GM12878 (cell line): ENCODE results near the gene SYK.

Source experiments
- ATF3 ChIP-seq: IDR thresholded peaks from 2 replicates; pipeline ENCODE4 v1.6.1; 2011; ENCODE audit warnings: low read depth, mild to moderate bottlenecking, low read length, moderate library complexity, borderline replicate concordance; ENCODE audit errors: extremely low read depth
- CHD1 ChIP-seq: IDR thresholded peaks from 2 replicates; pipeline ENCODE4 v1.6.1; 2012; ENCODE audit warnings: low read depth, low read length, improper control_type of control experiment
- CHD2 ChIP-seq: IDR thresholded peaks from 2 replicates; pipeline ENCODE4 v1.6.1; 2011; ENCODE audit warnings: low read depth, low read length, improper control_type of control experiment, borderline replicate concordance
- CTCF ChIP-seq, 3 experiments: IDR thresholded peaks in 2 of 3; conservative IDR thresholded peaks in 1 of 3; 2 replicates each; pipeline ENCODE4 v1.5.1; 2011; ENCODE audit warnings: low read depth in 3 of 3, low read length in 3 of 3, mild to moderate bottlenecking in 3 of 3, control low read depth in 2 of 3, moderate library complexity in 2 of 3, inconsistent platforms in 1 of 3, mixed read lengths in 1 of 3; ENCODE audit not compliant: control insufficient read depth in 2 of 3, insufficient read depth in 1 of 3; ENCODE audit errors: extremely low read depth in 1 of 3
- FOXM1 ChIP-seq: IDR thresholded peaks from 2 replicates; pipeline ENCODE4 v1.6.1; 2012; ENCODE audit warnings: low read depth, mild to moderate bottlenecking, inconsistent platforms, low read length, moderate library complexity
- MAX ChIP-seq: IDR thresholded peaks from 2 replicates; pipeline ENCODE4 v1.6.1; 2012; ENCODE audit warnings: low read depth, low read length, improper control_type of control experiment
- POLR2AphosphoS5 ChIP-seq: IDR thresholded peaks from 2 replicates; pipeline ENCODE4 v1.6.1; 2011; ENCODE audit warnings: mild to moderate bottlenecking, low read length, inconsistent platforms
- RB1 ChIP-seq: fragments of 450-650 bp; formaldehyde crosslinking; IDR thresholded peaks from 2 replicates; pipeline ENCODE4 v1.6.1; 2017; ENCODE audit warnings: mild to moderate bottlenecking, borderline replicate concordance
- SIN3A ChIP-seq: IDR thresholded peaks from 2 replicates; pipeline ENCODE4 v1.6.1; 2012; ENCODE audit warnings: low read depth, low read length, improper control_type of control experiment

GRCh38 chr9:90925581-90926257, 124.1 kb downstream of the SYK start:
- TF ChIP-seq CTCF (IDR thresholded peaks at IDR 0.05 in 2 of 3, conservative IDR thresholded peaks at IDR 0.05 in 1 of 3; ENCODE audit: control insufficient read depth in 2 of 3, extremely low read depth in 1 of 3, insufficient read depth in 1 of 3, low read depth in 3 of 3, low read length in 3 of 3): no peak
- no peak for TF ChIP-seq CHD1
- TF ChIP-seq RB1: no peak
- no peak for TF ChIP-seq MAX
- TF ChIP-seq ATF3: no peak
- no peak for TF ChIP-seq CHD2
- TF ChIP-seq SIN3A: no peak
- TF ChIP-seq POLR2AphosphoS5: no peak
- no peak for TF ChIP-seq FOXM1
